Fibroblast of villous mesenchyme (primary cell): Measurements from ENCODE around the gene DNAH2. TPM values are rescaled to one million over a fixed set of nuclear protein-coding genes. Genes with fewer than 3 reads are reported as not detected.

Source experiments
- DNase-seq: peaks from one replicate; pipeline ENCODE4 v3.0.0-alpha.2; 2010; ENCODE audit warnings: low read depth
- H3K4me3 ChIP-seq: 2 replicates; pipeline ENCODE4 v1.5.1; 2011; ENCODE audit warnings: low read depth, mild to moderate bottlenecking, low read length
- total RNA-seq: library from RNA; depleted of rRNA; stranded (reverse); fragments of >200 nt; gene quantifications from 2 replicates; pipeline ENCODE4 v1.2.3, GENCODE V29; 2012
- TF ChIP-seq, protein P1 (sequence below): IDR thresholded peaks from 2 replicates; pipeline ENCODE4 v1.5.1; 2012; ENCODE audit warnings: low read depth, mild to moderate bottlenecking, low read length; ENCODE audit not compliant: insufficient read depth

The DNAH2 gene
- total RNA-seq, 1 donor: 0.43 TPM

- peak; percentile 72 for DNase-seq
- TF ChIP-seq, protein P1, sequence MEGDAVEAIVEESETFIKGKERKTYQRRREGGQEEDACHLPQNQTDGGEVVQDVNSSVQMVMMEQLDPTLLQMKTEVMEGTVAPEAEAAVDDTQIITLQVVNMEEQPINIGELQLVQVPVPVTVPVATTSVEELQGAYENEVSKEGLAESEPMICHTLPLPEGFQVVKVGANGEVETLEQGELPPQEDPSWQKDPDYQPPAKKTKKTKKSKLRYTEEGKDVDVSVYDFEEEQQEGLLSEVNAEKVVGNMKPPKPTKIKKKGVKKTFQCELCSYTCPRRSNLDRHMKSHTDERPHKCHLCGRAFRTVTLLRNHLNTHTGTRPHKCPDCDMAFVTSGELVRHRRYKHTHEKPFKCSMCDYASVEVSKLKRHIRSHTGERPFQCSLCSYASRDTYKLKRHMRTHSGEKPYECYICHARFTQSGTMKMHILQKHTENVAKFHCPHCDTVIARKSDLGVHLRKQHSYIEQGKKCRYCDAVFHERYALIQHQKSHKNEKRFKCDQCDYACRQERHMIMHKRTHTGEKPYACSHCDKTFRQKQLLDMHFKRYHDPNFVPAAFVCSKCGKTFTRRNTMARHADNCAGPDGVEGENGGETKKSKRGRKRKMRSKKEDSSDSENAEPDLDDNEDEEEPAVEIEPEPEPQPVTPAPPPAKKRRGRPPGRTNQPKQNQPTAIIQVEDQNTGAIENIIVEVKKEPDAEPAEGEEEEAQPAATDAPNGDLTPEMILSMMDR: no peak
- H3K4me3 ChIP-seq: no peak overlapping the region
Measured at GRCh38 chr17:7744416-7744815, 26.9 kb downstream of the DNAH2 start.

DNA sequence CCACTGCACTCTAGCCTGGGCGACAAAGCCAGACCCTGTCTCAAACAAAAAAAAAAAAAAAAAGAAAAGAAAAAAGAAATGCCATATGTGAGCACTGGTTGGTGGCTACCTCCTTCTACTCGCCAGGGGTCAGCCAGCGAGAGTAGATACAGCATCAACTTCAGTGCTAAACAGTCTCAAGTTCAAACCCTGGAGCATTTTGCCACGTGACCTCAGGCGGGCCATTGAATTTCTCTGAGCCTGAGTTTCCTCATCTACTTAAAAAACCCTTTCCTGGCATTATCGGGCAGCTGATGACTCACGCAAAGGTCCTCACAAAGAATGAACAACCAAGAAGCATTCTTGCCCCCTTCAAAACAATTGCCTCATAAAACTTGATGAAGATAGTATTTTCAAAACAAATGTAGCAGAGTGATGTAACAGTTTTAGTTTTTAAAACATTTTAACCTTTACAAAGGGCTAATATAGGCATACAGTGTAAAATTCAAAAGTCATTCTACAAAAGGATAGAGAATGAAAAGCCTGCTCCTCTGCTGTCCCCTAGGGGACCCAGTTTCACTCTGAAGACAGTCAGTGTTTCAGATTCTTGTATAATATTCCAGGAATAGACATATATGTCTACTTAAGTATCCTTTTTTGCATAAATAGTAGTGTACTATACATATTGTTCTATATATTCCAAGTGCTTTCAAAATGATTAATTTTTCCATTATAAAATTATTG, 28.4 kb downstream of the DNAH2 start:
- H3K4me3 ChIP-seq: no peak overlapping the region
- DNase-seq: peak; percentile 91
- TF ChIP-seq, protein P1: peak; percentile 14

DNA sequence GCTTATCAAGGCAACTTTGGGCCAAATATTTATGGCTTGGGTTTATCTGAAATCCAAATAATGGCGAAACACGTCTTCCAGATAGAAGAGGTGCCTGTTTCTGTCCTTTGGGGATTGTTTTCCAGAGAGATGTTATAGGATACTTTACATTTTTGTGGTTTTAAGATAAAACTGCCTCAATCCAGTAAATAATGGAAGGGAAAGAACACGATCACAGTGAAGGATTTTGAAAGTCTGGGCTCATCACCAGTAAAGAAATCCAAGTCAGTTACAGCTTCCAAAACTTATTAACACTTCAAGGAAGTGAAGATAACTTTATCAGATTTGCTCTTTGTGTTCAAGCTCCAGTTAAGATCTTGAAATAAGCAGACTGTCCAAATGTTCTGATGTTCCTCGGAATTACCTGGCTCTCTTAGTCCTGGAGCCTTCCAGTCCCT, 30.1 kb downstream of the DNAH2 start:
- TF ChIP-seq, protein P1: no peak
- DNase-seq: peak; percentile 89
- H3K4me3 ChIP-seq: no peak overlapping the region

DNA sequence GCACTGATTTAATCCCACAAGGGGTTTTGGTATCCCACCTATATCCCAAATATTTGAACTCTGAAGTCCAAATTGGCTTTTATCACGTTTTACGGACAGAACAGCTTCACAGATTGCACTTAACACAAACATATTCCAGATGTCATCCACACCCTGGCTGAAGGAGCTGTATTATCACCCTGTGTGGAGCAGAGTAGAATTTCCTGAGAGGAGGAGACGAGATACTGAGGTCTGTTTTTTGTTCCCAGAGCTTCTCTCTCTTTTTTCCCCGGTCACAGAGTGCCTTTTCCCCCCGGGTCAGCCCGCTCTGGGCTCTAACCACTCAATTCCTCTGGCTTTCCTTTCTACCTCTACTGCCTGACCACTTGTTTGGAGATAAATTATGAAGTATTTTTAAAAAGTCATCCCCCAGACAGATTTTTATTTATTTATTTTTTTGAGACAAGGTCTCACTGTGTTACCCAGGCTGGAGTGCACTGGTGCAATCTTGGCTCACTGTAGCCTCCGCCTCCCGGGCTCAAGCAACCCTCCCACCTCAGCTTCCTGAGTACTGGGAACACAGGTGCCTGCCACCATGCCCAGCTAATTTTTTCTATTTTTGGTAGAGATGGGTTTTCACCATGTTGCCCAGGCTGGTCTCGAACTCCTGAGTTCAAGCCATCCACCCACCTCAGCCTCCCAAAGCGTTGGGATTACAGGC, 30.7 kb downstream of the DNAH2 start:
- H3K4me3 ChIP-seq: no peak overlapping the region

GRCh38 chr17:7750321-7750821, 32.8 kb downstream of the DNAH2 start:
- no peak overlapping the region for H3K4me3 ChIP-seq

More for the DNA sequence above, 30.7 kb downstream of the DNAH2 start:
- TF ChIP-seq, protein P1: no peak
- DNase-seq: peak; percentile 89

DNA sequence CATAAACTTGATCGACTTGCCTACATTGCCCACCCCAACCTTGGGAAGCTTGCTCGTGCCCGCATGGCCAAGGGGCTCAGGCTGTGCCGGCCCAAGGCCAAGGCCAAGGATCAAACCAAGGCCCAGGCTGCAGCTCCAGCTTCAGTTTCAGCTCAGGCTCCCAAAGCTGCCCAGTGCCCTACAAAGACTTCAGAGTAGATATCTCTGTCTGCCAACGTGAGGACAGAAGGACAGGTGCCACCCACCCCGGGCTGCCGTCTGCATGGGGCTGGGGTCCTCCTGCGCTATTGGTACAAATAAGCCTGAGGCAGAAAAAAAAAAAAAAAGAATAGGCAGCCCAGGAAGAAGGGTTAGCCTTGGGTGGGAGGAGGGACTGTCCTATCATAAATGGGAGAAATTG, 37.1 kb downstream of the DNAH2 start:
- no peak overlapping the region for H3K4me3 ChIP-seq
- DNase-seq: no peak
- TF ChIP-seq, protein P1: no peak

More at GRCh38 chr17:7750321-7750821, 32.8 kb downstream of the DNAH2 start:
- TF ChIP-seq, protein P1: no peak
- DNase-seq: peak; percentile 85
